T-helper 1 cell (primary cell): Measurements from ENCODE around the gene SUMO2.
"Not testable (repeated sequence)": the region's sequence is repeated elsewhere in the genome, so short reads cannot be mapped to it uniquely, and the experiment has no call there.

Experiments
- DNase-seq, 5 donors: peaks; one replicate each; pipeline ENCODE4 v3.0.0-alpha.2; 2012 to 2020

The SUMO2 gene

DNA sequence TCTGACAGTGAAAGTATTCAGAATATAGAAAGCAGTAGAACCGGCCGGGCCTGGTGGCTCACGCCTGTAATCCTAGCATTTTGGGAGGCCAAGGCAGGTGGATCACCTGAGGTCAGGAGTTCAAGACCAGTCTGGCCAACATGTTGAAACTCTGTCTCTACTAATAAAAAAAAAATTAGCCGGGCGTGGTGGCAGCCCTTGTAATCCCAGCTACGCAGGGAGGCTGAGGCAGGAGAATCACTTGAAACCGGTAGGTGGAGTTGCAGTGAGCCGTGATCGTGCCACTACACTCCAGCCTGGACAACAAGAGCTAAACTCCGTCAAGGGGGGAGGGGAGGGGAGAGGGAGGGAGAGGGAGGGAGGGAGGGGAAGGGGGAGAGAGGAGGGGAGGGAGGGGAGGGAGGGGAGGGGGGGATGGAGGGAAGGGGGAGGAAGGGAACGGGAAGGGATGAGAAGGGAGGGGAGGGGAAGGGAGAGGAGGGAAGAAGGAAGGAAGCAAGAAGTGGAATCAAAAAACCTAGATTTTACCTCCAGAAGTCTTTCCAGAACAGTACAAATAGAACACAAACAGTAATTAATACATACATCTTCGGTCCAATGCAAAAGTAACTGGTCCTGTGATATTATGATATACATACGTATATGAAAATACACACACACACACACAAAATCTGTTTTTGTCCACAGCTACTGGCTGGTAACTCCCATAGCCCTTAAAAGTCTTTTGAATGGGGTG, 40.4 kb downstream of the SUMO2 start:
- no peak for DNase-seq

GRCh38 chr17:75138519-75138918, 44.2 kb downstream of the SUMO2 start:
- DNase-seq = no peak

- DNase-seq = not testable (repeated sequence)
Observed at GRCh38 chr17:75137762-75138161, 45.0 kb downstream of the SUMO2 start.

DNA sequence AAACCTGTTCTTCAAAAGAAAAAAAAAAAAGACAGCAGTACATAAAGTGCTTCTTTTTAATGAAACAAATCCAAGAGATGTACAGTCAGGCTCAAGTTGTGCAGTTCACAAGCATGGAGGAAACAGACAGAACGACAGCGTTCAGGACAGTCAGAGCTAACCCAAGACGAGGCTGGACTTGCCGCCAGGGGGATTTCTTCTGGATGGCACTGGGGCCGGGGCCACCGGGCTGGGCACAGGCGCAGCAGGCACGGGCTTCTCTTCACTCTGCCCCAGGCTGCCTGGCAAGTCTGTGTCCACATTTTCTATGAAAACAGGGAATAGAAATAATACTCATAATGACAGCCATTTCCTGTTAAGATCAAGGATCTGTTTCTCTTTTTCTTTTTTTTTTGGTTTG, 46.8 kb downstream of the SUMO2 start:
- DNase-seq = no peak

DNA sequence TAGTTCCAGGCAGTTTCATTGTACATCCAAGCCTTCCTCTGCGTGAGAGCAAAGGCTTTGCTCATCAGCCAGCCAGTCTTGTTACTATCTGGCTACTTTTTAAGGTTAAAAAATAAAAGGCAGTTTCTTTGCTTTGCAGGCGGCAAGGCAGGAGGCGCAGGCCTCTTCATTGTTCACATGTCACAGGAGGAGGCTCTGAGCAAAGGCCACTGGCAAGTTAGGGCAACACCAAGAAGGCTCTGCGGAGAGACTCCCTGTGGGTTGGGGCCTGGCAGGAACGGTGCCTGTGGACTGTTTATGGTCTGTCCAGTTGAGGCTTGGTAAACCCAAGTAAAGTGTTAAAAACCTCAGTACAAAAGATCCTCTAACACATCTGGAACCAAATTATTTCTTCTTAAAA, 47.3 kb downstream of the SUMO2 start:
- no peak for DNase-seq

GRCh38 chr17:75133607-75134347, 49.0 kb downstream of the SUMO2 start:
- DNase-seq = not testable (repeated sequence)

- DNase-seq = no peak
Observed at GRCh38 chr17:75133001-75133400, 49.8 kb downstream of the SUMO2 start.

- DNase-seq = not testable (repeated sequence)
Observed at GRCh38 chr17:75132018-75133000, 50.5 kb downstream of the SUMO2 start.

DNA sequence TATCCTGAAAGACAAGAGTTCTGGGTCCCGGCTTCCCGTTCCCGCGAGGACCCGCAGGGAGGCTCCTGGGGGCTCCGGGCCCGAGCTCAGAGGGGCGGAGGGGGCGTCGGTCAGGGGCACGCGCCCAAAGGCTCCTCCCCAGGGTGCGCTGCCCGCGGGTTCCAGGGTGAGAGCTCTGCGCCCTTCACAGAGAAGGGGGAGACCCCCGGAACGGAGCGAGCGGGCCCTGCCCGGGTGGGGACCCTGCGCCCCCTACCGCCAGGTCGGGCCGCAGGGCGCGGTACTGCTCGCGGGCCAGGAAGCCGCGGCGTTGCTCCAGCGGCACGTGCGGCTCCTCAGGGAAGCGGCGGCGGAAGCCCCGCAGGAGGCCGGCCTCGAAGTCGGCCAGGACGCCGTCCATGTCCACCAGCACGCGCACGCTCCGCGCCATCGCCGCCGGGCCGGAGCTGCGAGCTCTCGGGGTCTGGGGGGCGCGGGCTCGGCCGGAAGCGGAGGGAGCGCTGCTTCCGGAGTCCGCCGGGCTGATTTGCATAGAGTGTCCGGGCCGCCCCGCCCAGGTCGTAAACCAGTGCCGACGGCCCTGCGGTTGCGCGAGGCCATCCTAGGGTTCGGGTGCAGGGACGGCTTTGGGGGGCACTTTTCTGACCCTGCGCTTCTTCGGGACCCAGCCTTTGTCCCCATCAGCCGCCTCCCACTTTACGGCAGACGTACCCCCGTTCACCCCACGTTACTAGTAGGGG, 51.3 kb downstream of the SUMO2 start, which contains the start of gene NT5C:
Gene NT5C, minus strand, starts transcription at position 465 of the 740 bp plus-strand sequence. Its CDS starts 35 bp downstream, at position 430.
- DNase-seq = peak; percentile 33 to 73 (median 38)

DNA sequence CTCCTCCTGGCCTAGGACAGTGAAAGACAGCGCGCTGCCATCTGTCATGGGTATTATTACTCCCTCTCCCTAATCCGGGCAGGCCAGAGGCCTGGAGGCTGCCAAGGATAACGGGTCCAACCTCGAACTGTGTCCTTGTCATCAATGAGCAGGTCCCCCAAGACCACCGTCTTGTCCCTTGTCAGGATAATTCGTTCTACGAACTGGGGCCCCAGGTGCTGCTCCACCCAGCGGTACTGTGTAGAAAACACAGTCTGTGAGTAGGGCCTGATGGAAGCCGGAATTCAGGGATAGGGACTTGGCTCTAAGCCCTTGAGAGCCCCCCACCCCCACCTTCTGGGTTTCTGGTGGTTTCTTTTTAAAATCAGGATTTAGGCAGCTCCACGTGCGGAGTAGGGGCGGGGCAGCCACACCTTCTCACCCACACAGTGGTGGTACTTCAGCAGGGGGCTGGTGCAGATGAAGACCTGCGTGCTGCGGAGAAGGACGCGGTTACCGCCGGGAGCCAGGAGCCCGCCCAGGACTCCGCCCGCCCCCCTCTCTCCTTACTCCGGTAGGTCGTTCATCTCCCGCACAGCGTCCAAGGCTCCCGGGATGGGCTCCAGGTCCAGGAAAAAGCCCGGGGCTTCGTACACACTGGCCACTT, 52.0 kb downstream of the SUMO2 start:
- peak in 4 of 5 donors; percentile 20 to 57 (median 31) for DNase-seq

GRCh38 chr17:75130059-75130631, 52.6 kb downstream of the SUMO2 start:
- no peak for DNase-seq

DNA sequence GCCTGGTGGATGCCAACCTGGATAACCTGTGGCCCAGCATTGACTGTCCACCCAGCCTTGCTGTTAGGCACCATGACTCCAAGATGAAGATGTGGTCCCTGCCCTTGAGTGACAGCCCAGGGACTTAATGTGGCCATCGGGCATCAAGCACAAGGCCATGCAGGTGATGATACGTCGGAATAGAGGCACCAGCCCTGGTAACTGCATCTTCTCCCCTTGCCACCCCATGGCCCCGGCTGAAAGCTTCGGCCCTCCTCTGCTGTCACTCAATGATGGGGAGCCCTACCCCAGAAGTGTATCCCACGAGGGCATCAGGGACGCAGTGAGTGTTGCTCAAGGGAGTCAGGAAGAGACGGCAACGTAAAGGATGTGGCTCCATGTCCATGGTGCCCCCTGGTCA, 53.2 kb downstream of the SUMO2 start:
- DNase-seq = no peak

DNA sequence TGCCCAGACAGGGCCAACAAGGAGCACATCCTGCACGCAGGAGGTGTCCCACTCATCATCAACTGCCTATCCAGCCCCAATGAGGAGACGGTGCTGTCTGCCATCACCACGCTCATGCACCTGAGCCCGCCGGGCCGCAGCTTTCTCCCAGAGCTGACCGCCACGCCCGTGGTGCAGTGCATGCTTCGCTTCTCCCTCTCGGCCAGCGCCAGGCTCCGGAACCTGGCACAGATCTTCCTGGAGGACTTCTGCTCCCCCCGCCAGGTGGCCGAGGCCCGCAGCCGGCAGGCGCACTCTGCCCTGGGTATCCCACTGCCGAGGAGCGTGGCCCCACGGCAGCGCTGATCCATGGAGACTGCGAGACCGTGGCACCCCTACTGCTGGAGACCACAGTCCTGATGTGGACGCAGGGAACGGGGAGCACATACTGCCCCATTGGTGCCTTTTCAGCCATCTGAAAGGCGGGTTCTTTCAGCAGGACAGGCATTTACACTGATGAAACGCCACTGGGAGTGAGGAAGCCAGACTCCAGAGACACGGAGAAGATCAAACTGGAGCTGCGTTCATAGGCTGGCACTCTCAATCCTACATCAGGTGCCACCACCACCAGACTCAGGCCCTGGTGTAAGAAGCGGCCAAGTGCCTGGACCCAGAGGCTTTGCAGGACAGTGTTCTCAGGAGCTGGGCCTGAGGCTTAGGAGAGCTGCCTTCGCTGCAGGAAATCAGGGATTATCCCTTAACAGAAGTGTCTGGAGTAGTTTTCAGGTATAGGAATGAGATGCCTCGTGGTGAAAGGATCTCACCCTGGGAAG, 53.9 kb downstream of the SUMO2 start:
- DNase-seq = no peak

GRCh38 chr17:75127936-75128335, 54.8 kb downstream of the SUMO2 start:
- not testable (repeated sequence) for DNase-seq

DNA sequence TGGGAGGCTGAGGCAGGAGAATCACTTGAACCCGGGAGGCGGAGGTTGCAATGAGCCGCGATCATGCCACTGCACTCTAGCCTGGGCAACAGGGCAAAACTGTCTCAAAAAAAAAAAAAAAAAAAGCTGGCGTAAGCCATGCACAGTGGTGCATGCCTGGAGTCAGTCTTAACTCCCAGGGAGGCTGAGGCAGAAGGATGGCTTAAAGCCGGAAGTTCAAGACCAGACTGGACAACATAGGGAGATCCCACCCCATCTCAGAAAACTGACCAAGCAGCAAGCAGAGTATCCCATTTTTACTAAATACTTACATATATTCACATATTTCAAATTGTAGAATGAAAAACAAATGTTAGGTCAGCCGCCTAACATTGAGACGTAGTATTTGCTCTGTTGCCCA, 55.8 kb downstream of the SUMO2 start:
- no peak for DNase-seq

DNA sequence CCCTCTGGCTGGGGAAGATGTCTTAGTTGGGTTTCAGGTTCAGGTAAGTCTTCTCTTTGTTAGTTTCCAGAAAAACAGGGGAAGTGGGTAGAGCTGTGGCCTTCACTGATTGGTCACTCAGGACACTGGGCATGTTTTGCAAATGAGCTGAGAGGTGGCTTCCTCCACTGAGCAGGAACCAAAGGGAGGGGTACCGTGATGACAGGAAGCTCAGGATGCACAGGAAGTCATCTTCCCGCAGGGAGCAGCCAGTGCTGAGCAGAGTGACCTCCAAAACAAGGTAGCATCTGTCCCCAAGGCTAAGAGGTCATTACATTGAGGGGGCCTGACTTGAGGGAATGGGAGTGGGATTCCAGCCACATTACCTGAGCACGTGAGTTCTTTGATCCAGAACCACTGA, 56.8 kb downstream of the SUMO2 start:
- DNase-seq = no peak

- no peak for DNase-seq
Observed at GRCh38 chr17:75124819-75125162, 58.0 kb downstream of the SUMO2 start.

- peak in 3 of 5 donors; percentile 28 to 88 (median 40) for DNase-seq
Observed at GRCh38 chr17:75124041-75124818, 58.5 kb downstream of the SUMO2 start.

GRCh38 chr17:75118307-75118706, 64.5 kb downstream of the SUMO2 start:
- DNase-seq = no peak

DNA sequence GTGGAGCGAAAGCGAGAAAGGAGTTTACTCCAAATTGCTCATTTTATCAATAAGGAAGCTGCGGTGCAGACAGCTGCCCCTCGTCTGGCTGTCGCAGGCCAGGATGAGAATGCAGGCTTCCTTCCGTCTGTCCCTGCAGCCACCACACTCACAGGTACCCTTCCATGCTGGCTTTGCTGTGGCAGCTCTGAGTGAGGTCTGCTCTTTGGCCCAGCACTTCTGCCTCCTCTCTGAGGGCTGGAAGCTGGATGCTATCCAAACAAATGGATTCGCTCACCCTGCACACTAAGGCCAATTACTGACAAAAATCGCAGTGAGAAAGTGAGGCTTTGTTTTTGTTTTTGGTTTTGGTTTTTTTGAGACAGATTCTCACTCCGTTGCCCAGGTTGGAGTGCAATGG, 66.0 kb downstream of the SUMO2 start:
- DNase-seq = no peak
